22Rv1 (cell line): ENCODE measurements around the gene NEK11.

Experiments
- ZFX ChIP-seq: fragments of 450-650 bp; IDR thresholded peaks from 2 replicates; pipeline ENCODE4 v1.6.1; 2017; ENCODE audit warnings: antibody characterized with exemption, borderline replicate concordance
- TF ChIP-seq, protein P1 (sequence below): fragments of 450-650 bp; IDR thresholded peaks from 2 replicates; pipeline ENCODE4 v1.5.1; 2017; ENCODE audit warnings: mild to moderate bottlenecking

- TF ChIP-seq, protein P1, sequence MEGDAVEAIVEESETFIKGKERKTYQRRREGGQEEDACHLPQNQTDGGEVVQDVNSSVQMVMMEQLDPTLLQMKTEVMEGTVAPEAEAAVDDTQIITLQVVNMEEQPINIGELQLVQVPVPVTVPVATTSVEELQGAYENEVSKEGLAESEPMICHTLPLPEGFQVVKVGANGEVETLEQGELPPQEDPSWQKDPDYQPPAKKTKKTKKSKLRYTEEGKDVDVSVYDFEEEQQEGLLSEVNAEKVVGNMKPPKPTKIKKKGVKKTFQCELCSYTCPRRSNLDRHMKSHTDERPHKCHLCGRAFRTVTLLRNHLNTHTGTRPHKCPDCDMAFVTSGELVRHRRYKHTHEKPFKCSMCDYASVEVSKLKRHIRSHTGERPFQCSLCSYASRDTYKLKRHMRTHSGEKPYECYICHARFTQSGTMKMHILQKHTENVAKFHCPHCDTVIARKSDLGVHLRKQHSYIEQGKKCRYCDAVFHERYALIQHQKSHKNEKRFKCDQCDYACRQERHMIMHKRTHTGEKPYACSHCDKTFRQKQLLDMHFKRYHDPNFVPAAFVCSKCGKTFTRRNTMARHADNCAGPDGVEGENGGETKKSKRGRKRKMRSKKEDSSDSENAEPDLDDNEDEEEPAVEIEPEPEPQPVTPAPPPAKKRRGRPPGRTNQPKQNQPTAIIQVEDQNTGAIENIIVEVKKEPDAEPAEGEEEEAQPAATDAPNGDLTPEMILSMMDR = no peak
- no peak for TF ChIP-seq ZFX
Measured at GRCh38 chr3:131067983-131068382, 41.3 kb downstream of the NEK11 start.
